Esophagus (tissue), 2 donors: Measurements from ENCODE around the gene SNCB. TPM values are rescaled to one million over a fixed set of nuclear protein-coding genes. Genes with fewer than 3 reads are reported as not detected.

ENCODE experiments used
- H3K27ac ChIP-seq, 2 donors: one replicate each; pipeline ENCODE4 v1.5.1; 2013; ENCODE audit warnings: low read depth in 2 of 2, mild to moderate bottlenecking in 2 of 2, inconsistent platforms in 1 of 2, low read length in 1 of 2, moderate library complexity in 1 of 2
- H3K27me3 ChIP-seq, 2 donors: one replicate each; pipeline ENCODE4 v1.6.1; 2013; ENCODE audit warnings: low read length in 2 of 2, control low read depth in 1 of 2, mild to moderate bottlenecking in 1 of 2; ENCODE audit not compliant: insufficient read depth in 2 of 2, control insufficient read depth in 1 of 2
- H3K36me3 ChIP-seq, 2 donors: one replicate each; pipeline ENCODE4 v1.6.1; 2013; ENCODE audit warnings: low read length in 1 of 2; ENCODE audit not compliant: control insufficient read depth in 2 of 2, insufficient read depth in 2 of 2
- H3K4me1 ChIP-seq, 2 donors: one replicate each; pipeline ENCODE4 v1.6.1; 2013; ENCODE audit warnings: low read length in 1 of 2; ENCODE audit not compliant: control insufficient read depth in 2 of 2, insufficient read depth in 2 of 2
- H3K4me3 ChIP-seq, 2 donors: one replicate each; pipeline ENCODE4 v1.5.1; 2013; ENCODE audit warnings: low read length in 2 of 2, mild to moderate bottlenecking in 2 of 2, low read depth in 1 of 2, moderate library complexity in 1 of 2
- H3K9me3 ChIP-seq, 2 donors: one replicate each; pipeline ENCODE4 v1.6.1; 2013; ENCODE audit warnings: mild to moderate bottlenecking in 2 of 2, low read depth in 1 of 2, low read length in 1 of 2, moderate library complexity in 1 of 2; ENCODE audit not compliant: control insufficient read depth in 2 of 2, insufficient read depth in 1 of 2
- WGBS, 2 donors: extraction: QIAGEN DNeasy Blood & Tissue Kit; methylation state at CpG; one replicate each; pipeline ENCODE4 v1.1.7; 2013; 5-methylcytosine and 5-hydroxymethylcytosine counted together
- polyA plus RNA-seq, 2 donors: library from polyadenylated mRNA; stranded (reverse); fragments of 200-250 nt; gene quantifications; one replicate each; pipeline ENCODE4 v1.2.3, GENCODE V29; 2013
- donor health status: healthy with polysubstance abuse.
- donor health status: Bipolar disorder and iron deficiency.

Gene SNCB
- polyA plus RNA-seq, 2 donors: not detected

GRCh38 chr5:176646049-176646706 is 15.8 kb upstream of the SNCB start:
- WGBS, 2 donors: 90 to 93% methylated on average over 7 of the region's 7 CpGs
- Histone ChIP-seq H3K27ac (peak overlapping the region in 1 of 2 donors; percentile 48), H3K4me1 (peaks cover 11 to 12% of the 10 kb centered on the region in 2 donors), H3K27me3 (no peaks in the 10 kb centered on the region), H3K9me3 (no peaks in the 10 kb centered on the region), H3K4me3 (no peak overlapping the region), H3K36me3 (no peaks in the 10 kb centered on the region)

GRCh38 chr5:176644878-176645670 is 14.7 kb upstream of the SNCB start:
- Histone ChIP-seq H3K9me3 (no peaks in the 10 kb centered on the region), H3K4me3 (no peak overlapping the region), H3K27ac (no peak overlapping the region), H3K27me3 (no peaks in the 10 kb centered on the region), H3K4me1 (peaks cover 7 to 12% of the 10 kb centered on the region in 2 donors), H3K36me3 (no peaks in the 10 kb centered on the region)
- 91 to 93% methylated on average over 22 of the region's 22 CpGs for WGBS, 2 donors

- Histone ChIP-seq H3K4me3 (no peak overlapping the region), H3K27me3 (no peaks in the 10 kb centered on the region), H3K9me3 (no peaks in the 10 kb centered on the region), H3K36me3 (no peaks in the 10 kb centered on the region), H3K4me1 (peaks cover 7 to 12% of the 10 kb centered on the region in 2 donors), H3K27ac (no peak overlapping the region)
- 73 to 74% methylated on average over 9 of the region's 9 CpGs for WGBS, 2 donors
These were observed 14.0 kb upstream of the SNCB start for GRCh38 chr5:176644294-176644693.

- 84 to 87% methylated on average over 11 of the region's 11 CpGs for WGBS, 2 donors
- Histone ChIP-seq H3K9me3 (no peaks in the 10 kb centered on the region), H3K27me3 (no peaks in the 10 kb centered on the region), H3K36me3 (no peaks in the 10 kb centered on the region), H3K27ac (no peak overlapping the region), H3K4me3 (no peak overlapping the region), H3K4me1 (peaks cover 7 to 12% of the 10 kb centered on the region in 2 donors)
These were observed 13.3 kb upstream of the SNCB start for GRCh38 chr5:176643491-176644219.

GRCh38 chr5:176642675-176643490 is 12.5 kb upstream of the SNCB start:
- 47 to 50% methylated on average over 12 to 15 of the region's 15 CpGs for WGBS, 2 donors
- Histone ChIP-seq H3K36me3 (no peaks in the 10 kb centered on the region), H3K27me3 (no peaks in the 10 kb centered on the region), H3K9me3 (no peaks in the 10 kb centered on the region), H3K4me3 (no peak overlapping the region), H3K4me1 (peaks cover 2 to 6% of the 10 kb centered on the region in 2 donors), H3K27ac (no peak overlapping the region)

GRCh38 chr5:176640616-176641015 is 10.3 kb upstream of the SNCB start:
- H3K27me3 ChIP-seq: no peaks in the 10 kb centered on the region
- 69 to 75% methylated on average over 4 of the region's 4 CpGs for WGBS, 2 donors

GRCh38 chr5:176639981-176640380 is 9.6 kb upstream of the SNCB start:
- Histone ChIP-seq H3K4me3 (no peak overlapping the region), H3K27ac (no peak overlapping the region), H3K27me3 (no peaks in the 10 kb centered on the region), H3K36me3 (no peaks in the 10 kb centered on the region), H3K9me3 (peaks cover 0 to 3% of the 10 kb centered on the region in 2 donors), H3K4me1 (peaks cover 0 to 3% of the 10 kb centered on the region in 2 donors)
- 30 to 50% methylated on average over 4 of the region's 4 CpGs for WGBS, 2 donors

More at GRCh38 chr5:176640616-176641015, 10.3 kb upstream of the SNCB start:
- no peak overlapping the region for H3K4me3 ChIP-seq
- no peak overlapping the region for H3K27ac ChIP-seq
- peaks cover 0 to 3% of the 10 kb centered on the region in 2 donors for H3K4me1 ChIP-seq
- H3K36me3 ChIP-seq: no peaks in the 10 kb centered on the region
- no peaks in the 10 kb centered on the region for H3K9me3 ChIP-seq

GRCh38 chr5:176639208-176639607 is 8.9 kb upstream of the SNCB start:
- H3K4me3 ChIP-seq: no peak overlapping the region
- H3K27ac ChIP-seq: no peak overlapping the region
- H3K36me3 ChIP-seq: no peaks in the 10 kb centered on the region
- peaks cover 0 to 3% of the 10 kb centered on the region in 2 donors for H3K9me3 ChIP-seq
- H3K27me3 ChIP-seq: no peaks in the 10 kb centered on the region
- 54 to 68% methylated on average over 3 to 4 of the region's 4 CpGs for WGBS, 2 donors
- H3K4me1 ChIP-seq: no peaks in the 10 kb centered on the region

- Histone ChIP-seq H3K27ac (no peak overlapping the region), H3K4me1 (no peaks in the 10 kb centered on the region), H3K9me3 (peaks cover 0 to 3% of the 10 kb centered on the region in 2 donors), H3K36me3 (no peaks in the 10 kb centered on the region), H3K27me3 (no peaks in the 10 kb centered on the region), H3K4me3 (no peak overlapping the region)
- 95 to 100% methylated on average over 3 of the region's 3 CpGs for WGBS, 2 donors
These were observed 8.1 kb upstream of the SNCB start for GRCh38 chr5:176638437-176638836.
